NCI-H187 (cell line): Measurements from ENCODE around the gene SELENON.

Experiments used
- DNase-seq, 2 experiments: peaks; one replicate each; lab custom pipeline; 2025; lab: John Stamatoyannopoulos, UW

SELENON gene

DNA sequence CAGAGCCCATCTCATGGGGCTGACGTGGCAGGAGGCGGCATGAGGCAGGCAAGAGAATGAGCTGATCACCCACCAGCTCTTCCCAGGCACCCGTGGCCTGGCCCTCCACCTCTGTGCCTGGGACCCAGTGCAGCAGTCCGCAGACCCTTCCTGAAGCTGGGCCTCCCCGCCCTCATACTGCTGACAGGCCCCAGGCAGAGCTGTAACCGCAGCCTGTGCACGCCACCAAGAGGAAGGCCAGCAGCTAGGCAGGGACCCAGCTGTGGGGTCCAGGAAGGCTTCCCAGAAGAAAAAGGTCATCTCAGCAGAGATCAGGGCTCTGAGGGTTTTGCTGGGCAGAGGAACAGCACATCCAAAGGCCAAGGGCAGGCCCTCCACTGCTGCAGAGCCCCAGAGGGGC, 9.9 kb downstream of the SELENON start:
- DNase-seq, result no peak

GRCh38 chr1:25810341-25811299, 10.6 kb downstream of the SELENON start:
- peak; percentile 26 to 56 for DNase-seq

DNA sequence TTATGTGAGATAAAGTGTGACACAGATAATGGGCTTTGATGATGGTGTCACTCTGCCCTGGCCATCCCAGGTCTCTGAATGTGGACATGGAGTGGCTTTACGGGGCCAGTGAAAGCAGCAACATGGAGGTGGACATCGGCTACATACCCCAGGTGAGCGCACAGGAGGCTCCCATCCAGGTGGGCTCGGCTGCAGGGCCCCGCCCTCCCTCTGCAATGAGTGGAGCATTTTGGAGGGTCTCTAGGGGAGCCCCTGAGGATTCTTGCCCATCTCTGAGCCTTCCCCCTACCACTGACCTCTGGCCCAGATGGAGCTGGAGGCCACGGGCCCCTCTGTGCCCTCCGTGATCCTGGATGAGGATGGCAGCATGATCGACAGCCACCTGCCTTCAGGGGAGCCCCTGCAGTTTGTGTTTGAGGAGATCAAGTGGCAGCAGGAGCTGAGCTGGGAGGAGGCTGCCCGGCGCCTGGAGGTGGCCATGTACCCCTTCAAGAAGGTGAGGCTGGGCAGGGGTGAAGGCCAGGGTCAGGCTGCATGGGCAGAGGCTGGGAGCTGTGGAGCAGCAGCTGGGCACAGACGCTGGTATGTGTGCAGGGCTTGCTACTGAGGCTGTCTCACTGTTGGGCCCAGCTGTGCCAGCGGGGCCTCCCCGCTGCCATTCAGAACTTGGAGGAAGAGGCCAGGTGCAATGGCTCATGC, 11.5 kb downstream of the SELENON start:
- DNase-seq, result no peak

- DNase-seq, result no peak
Measured at GRCh38 chr1:25813071-25813733, 13.2 kb downstream of the SELENON start.

DNA sequence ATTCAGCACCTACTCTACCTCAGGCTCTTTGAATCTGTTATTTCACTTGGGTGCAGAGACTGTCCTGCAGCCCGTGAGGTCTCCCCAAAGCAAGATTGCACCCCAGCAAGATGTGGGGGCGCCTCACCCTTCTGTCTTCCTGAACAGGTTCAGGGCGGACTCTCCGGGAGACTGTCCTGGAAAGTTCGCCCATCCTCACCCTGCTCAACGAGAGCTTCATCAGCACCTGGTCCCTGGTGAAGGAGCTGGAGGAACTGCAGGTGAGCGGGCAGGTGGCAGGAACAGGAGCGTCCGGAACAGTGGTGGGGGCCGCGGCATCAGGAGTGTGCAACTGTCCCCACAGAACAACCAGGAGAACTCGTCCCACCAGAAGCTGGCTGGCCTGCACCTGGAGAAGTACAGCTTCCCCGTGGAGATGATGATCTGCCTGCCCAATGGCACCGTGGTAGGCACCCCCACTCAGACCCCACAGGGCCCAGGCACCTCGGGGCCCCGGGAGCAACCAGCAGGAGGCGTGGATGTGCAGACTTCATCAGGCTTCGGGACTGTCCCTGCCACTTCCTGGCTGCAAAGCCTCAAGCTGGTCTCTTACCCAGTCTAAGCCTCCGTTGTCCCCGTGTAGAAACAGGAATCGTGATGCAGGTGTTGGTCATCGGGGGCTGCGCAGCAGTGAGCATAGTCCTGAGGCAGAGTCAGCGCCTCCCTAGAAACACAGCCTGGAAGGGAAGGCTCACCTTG, 13.9 kb downstream of the SELENON start:
- no peak for DNase-seq

GRCh38 chr1:25814549-25815087, 14.6 kb downstream of the SELENON start:
- DNase-seq, result no peak

DNA sequence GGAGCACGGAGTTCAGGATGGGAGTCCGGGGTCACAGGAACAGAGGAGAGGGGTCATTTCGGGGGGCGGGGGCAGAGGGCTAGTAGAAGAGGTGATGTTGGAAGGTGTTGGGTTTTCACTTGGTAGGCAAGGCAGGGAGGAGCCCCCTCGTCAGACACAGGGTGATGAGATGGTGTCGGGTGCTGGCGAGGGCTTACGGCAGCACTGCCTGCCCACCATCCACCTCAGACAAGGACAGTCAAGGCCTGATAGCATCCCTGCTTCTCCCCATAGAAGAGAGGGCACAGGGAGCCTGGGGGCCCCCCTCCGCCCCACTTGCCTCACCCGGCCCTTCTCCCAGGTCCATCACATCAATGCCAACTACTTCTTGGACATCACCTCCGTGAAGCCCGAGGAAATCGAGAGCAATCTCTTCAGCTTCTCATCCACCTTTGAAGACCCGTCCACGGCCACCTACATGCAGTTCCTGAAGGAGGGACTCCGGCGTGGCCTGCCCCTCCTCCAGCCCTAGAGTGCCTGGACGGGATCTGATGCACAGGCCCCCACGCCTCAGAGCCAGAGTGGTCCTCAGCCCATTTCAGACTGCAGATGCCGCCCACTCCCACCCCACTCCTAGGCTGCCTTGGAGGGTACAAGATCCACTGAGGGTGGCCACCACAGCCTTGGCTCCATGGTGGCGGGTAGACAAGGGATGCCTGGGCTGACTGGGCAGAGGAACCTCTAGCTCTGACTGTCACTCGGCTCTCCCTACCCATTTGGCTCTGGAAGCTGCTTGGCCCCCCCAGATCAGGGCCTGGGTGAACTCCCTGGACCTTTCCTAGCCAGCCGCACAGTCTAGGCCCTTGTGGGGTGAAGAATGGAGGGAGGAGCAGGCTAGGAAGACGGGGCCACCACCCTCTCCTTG, 15.5 kb downstream of the SELENON start:
- DNase-seq, result no peak

DNA sequence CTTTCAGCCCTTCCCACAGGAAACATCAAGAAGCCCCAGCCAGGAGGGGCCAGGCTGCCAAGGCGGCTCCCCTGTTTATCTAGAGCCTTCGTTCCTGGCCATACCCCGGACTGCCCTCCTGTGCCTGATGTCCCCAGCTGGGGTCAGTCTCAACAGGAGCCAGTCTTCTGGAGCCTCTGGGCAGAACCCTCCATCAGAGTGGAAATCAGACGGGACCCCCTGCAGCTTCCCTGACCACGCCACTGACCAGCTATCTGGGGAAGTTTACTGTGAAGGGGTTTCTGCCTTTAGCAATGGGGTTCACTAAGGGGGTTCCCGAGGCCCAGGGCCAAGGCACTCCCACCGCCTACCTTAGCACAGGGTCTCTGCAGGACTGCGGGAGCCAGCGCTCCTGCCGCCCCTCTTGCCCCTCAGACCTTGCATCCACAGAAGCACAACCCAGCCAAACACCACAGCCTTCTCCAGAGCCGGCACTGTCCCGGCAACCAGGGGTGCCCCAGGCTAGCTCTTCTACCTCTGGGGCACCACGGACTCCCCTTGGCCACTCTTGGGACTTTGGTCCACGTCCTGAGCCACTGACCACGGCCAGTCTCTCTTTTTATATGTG, 16.2 kb downstream of the SELENON start:
- no peak for DNase-seq

- no peak for DNase-seq
Measured at GRCh38 chr1:25817840-25818501, 18.0 kb downstream of the SELENON start.

DNA sequence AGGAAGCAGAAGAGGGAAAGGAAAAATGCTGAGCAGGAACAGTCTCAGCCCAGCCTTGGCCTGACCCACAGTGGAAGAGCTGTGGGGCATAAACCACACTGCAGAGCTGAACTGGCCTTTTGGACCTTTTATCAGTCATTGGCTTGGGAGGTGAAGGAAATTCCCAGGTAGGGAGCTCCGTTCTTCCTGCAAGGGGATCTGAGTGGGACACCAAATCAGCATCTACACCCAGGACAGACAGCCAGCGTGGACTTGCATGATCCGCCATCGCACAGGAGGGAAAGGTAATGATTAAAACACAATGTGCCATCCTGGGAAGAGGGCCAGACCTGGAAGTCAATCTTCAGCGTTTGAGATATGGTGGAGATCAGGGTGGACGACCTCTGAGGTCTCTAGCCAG, 18.6 kb downstream of the SELENON start:
- no peak for DNase-seq

GRCh38 chr1:25819491-25820246, 19.7 kb downstream of the SELENON start, which contains the start of gene MTFR1L:
TSS of gene MTFR1L (plus strand) at chr1:25819954. CDS start at chr1:25823105, 3,151 bp downstream.
- peak; percentile 42 to 51 for DNase-seq

DNA sequence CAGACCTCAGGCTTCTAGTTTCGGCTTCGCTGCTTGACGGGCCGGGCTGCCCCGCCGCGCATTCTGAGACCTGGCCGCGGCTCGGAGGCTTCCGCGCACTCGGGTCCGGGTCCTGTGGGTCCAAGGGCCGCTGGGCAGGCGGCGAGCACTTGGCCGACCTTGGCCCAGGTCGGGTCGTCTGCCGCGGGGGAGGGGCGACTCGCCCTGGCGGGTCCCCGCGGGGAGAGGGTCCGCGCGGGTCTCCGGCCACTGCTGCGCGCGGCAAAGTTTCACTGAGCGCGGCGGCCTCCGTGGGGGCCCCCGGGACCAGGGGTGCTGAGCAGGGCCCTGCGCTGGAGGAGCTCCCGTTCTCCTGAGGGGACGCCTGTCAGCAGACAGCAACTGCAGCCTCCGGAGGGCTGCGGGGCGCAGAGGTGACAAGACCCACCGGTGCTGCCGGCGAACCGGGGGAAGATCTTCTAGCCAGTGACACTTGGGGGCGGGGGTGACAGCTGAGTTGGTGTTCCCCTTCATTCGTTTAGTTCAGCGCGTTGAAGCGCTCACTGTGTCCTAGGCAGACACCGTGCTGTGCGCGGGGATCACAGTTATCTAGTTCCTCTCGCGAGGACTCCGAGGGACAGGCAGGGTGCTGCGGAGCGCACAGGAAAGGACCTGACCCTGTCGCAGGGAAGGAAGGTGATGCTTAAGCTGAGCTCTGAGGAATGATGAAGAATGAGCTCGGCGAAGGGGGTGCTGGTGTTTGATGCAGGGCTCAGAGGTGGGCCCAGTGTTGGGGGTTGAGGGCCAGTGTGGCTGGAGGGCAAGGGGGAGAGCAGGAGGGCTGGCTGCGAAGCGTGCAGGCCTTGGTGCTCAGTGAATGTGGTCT, 20.5 kb downstream of the SELENON start:
- no peak for DNase-seq

DNA sequence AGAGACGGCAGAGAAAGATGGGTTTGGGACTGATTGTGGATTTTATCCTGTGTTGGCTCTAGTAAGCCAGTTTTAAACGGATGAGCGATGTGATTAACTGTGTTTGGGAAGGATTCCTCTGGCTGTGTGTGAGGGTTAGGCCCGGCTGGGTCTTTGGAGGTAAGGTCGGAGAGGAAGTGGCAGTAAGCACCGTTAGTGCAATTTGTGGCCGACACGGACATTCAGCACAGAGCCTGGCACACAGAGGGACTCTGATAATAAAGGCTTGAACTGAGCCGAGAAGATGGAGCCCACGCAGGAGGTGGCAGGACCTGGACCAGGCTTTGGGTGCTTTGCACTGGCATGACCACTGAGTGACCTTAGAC, 21.1 kb downstream of the SELENON start:
- no peak for DNase-seq

- DNase-seq, result no peak
Measured at GRCh38 chr1:25821630-25822091, 21.7 kb downstream of the SELENON start.

GRCh38 chr1:25825605-25826004, 25.6 kb downstream of the SELENON start:
- no peak for DNase-seq

- no peak for DNase-seq
Measured at GRCh38 chr1:25826571-25826970, 26.6 kb downstream of the SELENON start.

DNA sequence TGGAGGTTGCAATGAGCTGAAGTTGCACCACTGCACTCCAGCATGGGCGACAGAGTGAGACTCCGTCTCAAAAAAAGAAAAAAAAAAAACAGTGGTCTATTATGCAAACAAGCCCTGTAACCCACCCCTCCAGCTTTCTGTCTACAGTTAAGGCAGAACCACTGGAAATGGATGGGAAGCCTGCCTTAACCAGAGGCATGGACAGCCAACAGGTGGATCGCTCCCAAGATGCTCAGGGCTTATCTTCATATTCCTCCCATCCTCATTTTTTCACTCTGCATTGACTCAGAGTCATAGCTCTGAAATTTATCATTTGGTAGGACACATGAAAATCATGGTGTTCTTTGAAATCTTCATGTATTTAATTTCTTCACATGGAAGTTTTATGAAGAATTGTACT, 28.5 kb downstream of the SELENON start:
- DNase-seq, result no peak

DNA sequence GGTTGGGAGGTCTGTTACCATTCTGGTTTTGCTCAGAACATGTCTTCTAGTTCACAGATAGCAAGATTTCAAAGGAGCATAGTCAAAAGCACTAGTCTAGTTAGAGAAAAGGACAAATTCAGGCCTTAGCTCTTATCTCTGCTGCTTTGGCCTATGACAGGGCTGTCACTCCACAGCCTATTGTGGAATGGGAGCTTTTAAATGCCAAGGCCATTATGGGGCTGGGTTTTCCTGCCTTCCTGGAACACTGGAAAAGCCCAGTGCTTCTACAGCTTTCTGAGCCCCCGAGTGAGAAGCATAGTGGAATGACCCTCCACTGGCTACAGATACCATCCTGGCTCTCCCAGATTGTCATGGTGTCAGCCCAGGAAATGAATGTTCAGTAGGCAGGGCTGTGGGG, 29.1 kb downstream of the SELENON start:
- no peak for DNase-seq
